HG03139 (cell line): ENCODE results near the gene NKD1.

ENCODE experiments used
- ATAC-seq: cut with Tn5 transposase; IDR thresholded peaks from one replicate; pipeline ENCODE4 v1.9.1; 2021; ENCODE audit not compliant: unreplicated experiment

NKD1 gene

GRCh38 chr16:50555952-50556673, 7.9 kb downstream of the NKD1 start:
- ATAC-seq = no peak

DNA sequence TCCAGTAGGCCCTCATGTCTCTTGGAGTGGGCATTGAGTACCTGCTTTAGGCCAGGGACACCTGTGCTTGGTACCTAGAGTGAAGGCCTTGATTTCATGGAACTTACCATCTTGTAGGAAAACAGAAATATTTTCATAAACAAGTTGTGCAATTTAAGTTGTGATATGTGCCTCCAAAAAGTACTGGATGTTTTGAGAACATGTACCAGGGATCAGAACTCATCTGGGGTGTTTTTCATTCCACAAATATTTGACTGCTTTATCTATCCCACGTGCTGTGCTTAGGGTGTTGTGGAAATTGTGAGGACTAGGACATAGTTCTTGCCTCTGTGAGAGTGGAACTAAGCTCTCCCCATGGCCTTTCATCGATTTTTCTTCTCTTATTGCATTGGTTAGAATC, 8.8 kb downstream of the NKD1 start:
- ATAC-seq = no peak

GRCh38 chr16:50558913-50559312, 10.7 kb downstream of the NKD1 start:
- no peak for ATAC-seq

- ATAC-seq = no peak
These were observed 11.1 kb downstream of the NKD1 start for GRCh38 chr16:50559342-50559741.

DNA sequence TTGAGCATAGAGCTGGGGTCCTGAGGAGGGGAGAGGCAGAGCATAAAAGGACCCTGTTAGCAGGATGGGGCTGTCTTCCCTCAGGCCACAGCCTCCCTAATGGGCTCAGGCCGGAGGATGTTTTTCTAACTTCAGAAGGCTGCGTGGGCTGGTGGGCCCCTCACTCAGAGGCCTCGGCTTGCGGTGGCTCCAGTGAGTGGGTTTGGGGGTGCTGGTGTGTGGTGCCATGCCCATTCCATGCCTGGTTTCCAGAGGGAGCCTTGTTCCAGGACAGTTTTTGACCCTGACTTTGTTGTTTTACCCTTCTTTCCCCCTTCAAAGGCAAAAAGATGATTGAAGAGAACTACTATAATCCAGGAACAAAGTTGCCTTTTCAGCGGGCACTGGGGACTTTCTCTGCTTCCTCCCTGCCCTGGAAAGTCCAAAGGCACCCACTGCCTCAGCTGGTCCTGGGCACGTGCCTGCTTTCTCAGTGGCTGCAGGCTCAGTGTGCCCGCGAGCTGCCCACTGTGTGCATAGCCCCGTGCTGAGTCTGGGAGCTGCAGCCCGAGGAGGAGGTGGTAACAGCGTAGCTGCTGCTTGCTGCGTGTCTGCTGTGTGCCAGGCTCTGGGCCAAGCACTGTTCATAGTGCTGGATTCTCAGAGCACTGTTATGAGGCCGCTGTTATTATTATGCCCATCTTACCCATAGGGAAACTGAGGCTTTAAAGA, 11.8 kb downstream of the NKD1 start:
- ATAC-seq = no peak

GRCh38 chr16:50560903-50561863, 13.0 kb downstream of the NKD1 start:
- no peak for ATAC-seq

- no peak for ATAC-seq
These were observed 14.5 kb downstream of the NKD1 start for GRCh38 chr16:50562657-50563056.

DNA sequence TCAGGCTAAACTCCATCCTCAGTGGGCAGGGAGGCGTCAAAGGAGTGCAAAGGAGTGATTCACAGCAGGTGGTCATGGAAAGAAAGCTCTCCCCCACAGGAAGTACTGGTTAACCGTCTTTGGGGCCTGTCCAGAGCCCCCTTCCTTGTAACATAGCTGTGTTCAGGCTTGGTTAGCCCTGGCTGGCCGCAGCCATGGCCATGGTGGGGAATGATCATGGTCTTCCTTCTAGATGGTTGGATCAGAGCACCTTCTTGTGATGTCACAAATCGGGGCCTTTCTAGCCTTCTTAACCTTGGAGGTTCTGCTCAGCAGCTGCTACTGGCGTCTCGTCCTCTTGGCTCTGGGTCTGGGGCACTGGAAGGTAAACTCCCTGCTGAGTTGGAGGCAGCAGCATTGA, 15.8 kb downstream of the NKD1 start:
- ATAC-seq = no peak

- no peak for ATAC-seq
These were observed 17.2 kb downstream of the NKD1 start for GRCh38 chr16:50565428-50565827.

GRCh38 chr16:50566014-50566962, 18.1 kb downstream of the NKD1 start:
- ATAC-seq = no peak

DNA sequence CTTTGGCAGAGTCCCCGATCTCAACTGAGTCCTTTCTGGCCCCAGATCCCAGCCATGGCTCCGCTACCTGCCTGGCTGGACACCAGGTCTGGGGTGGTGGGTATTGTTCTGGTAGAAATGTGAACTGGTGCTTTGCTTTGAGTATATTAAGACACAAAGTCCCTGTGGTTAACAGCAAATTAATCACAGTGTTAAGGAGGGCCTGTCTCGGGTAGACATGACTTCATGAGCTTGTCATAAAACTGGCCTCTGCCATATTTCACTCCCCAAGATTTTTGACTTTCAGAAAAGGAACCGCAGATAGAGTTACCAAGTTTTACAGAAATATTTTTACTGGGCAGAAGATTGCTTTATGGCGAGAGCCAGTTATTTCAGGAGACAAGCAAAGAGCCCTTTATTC, 19.5 kb downstream of the NKD1 start:
- ATAC-seq = no peak

GRCh38 chr16:50568187-50568815, 20.1 kb downstream of the NKD1 start:
- no peak for ATAC-seq

DNA sequence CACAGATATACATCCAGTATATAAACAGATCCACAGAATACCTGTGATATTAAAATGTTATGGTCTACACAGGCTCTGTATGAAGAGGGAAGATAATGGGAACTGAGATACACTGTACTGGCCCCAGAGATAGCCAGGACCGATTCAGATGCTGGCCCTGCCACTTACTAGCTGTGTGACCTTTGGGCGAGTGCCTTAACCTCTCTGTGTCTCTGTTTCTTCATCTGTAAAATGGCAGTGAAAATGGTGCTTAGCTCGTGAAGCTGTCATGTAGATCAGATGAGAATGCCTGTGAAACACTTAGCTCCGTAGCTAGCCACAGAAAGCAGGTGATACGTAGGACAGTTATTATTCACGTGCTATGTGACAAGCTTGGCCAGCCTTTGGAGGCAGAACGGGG, 22.2 kb downstream of the NKD1 start:
- no peak for ATAC-seq

GRCh38 chr16:50570808-50571598, 22.8 kb downstream of the NKD1 start:
- ATAC-seq = no peak

DNA sequence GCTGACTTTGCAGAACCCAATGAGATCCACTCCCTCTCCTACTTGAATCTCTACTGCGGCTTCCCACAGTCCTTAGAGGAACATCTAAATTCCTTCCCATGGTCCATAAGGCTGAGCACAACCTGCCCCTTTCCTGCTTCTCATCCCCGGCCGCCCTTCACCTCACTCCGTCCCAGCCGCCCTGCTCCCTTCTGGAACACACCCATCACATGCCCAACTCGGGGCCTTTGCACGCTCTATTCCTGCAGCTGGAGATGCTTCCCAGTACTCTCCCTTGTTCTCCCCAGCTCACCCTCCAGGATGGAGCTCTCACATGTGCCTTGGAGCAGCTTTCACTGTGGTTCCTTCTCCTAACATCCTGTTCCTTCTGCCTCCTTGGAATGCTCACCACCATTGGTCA, 23.6 kb downstream of the NKD1 start:
- no peak for ATAC-seq

DNA sequence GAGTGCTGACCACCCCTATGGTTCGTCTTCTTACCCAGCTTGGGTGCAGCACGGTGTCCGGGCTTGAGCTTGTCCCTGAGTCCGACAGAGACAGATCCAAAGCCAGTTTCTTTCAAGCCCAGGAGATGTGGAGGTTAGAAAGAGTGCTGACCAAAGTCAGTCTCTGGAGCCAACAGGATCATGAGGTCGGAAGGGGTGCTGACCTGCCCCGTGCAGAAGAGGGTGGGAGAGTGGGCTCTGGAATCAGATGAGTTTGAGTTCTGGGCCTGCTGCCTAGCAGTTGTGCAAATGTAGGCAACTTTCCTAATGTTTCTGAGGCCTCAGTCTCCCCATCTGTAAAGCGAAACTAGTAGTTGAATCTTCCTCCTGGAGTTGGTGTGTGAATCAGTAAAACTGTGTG, 24.5 kb downstream of the NKD1 start:
- no peak for ATAC-seq

- no peak for ATAC-seq
These were observed 25.1 kb downstream of the NKD1 start for GRCh38 chr16:50573279-50573678.

- ATAC-seq = no peak
These were observed 25.9 kb downstream of the NKD1 start for GRCh38 chr16:50573947-50574744.
